HG02588 (cell line): ENCODE results near the gene RNF121.

Experiments used
- ATAC-seq: cut with Tn5 transposase; IDR thresholded peaks from one replicate; pipeline ENCODE4 v1.9.1; 2021; ENCODE audit warnings: mild to moderate bottlenecking, moderate library complexity; ENCODE audit not compliant: unreplicated experiment

The RNF121 gene

GRCh38 chr11:71934213-71934612 lies 5.4 kb downstream of the RNF121 start:
- ATAC-seq, result no peak

GRCh38 chr11:71935338-71935925 lies 6.6 kb downstream of the RNF121 start:
- no peak for ATAC-seq

GRCh38 chr11:71936825-71937224 lies 8.0 kb downstream of the RNF121 start:
- ATAC-seq, result no peak

- no peak for ATAC-seq
Measured at GRCh38 chr11:71937826-71938225, 9.0 kb downstream of the RNF121 start.

- ATAC-seq, result no peak
Measured at GRCh38 chr11:71940561-71941219, 11.8 kb downstream of the RNF121 start.

- no peak for ATAC-seq
Measured at GRCh38 chr11:71946144-71946571, 17.3 kb downstream of the RNF121 start.

- ATAC-seq, result no peak
Measured at GRCh38 chr11:71947498-71947897, 18.7 kb downstream of the RNF121 start.

GRCh38 chr11:71948314-71949027 lies 19.6 kb downstream of the RNF121 start:
- ATAC-seq, result no peak

- no peak for ATAC-seq
Measured at GRCh38 chr11:71949034-71949433, 20.2 kb downstream of the RNF121 start.

GRCh38 chr11:71951741-71952310 lies 23.0 kb downstream of the RNF121 start:
- no peak for ATAC-seq

- no peak for ATAC-seq
Measured at GRCh38 chr11:71955898-71956456, 27.1 kb downstream of the RNF121 start.

- no peak for ATAC-seq
Measured at GRCh38 chr11:71962428-71963038, 33.7 kb downstream of the RNF121 start.

- no peak for ATAC-seq
Measured at GRCh38 chr11:71963468-71963867, 34.6 kb downstream of the RNF121 start.

- ATAC-seq, result no peak
Measured at GRCh38 chr11:71964641-71965040, 35.8 kb downstream of the RNF121 start.

GRCh38 chr11:71971680-71972079 lies 42.8 kb downstream of the RNF121 start:
- no peak for ATAC-seq

- ATAC-seq, result no peak
Measured at GRCh38 chr11:71976551-71976950, 47.7 kb downstream of the RNF121 start.

GRCh38 chr11:71977090-71977489 lies 48.2 kb downstream of the RNF121 start:
- no peak for ATAC-seq

GRCh38 chr11:71977743-71978418 lies 49.0 kb downstream of the RNF121 start:
- no peak for ATAC-seq

GRCh38 chr11:71979094-71979493 lies 50.2 kb downstream of the RNF121 start:
- no peak for ATAC-seq

GRCh38 chr11:71979602-71980001 lies 50.8 kb downstream of the RNF121 start:
- no peak for ATAC-seq

GRCh38 chr11:71986131-71986530 lies 57.3 kb downstream of the RNF121 start:
- no peak for ATAC-seq
